Measurements from ENCODE around the gene ACVR1B.

Gene ACVR1B

DNA sequence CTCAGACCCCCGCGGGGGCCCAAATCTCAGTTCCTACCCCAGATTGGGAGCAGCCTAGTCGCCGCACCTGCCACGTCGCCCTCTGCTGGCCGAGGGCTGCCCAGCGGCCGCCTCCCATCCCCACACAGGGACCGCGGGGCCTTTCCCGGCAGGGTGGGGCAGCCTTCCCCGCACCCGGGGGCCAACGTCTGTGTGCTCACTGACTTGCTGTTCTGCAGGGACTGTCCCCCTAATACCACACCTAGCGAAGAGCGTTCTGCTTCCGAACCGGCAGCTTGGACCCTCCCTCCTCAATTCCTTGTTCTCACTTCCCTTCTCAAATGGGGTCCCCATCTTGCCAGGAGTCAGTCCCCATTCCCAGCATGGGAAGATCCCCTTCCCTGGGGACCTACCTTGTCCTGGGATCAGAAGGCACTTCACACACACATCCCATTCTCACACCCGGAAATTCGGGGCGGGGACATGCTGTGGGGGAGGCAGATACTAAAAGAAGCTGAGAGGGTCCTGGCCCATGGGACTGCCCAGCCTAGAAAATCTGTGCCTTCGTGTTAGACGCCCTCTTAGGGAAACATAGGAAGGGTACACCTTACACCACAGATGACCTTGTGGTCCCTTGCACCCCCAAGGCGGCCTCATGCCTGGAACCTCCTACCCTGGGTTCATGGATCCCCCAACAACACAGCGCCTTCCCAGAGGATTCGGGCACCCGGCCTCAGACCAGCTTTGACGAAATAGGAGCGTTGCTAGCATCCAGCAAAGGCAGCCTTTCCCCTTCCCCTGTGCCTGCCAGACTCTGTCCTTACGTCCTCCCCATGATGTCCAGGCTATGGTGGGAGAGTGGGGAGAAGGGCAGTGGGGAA lies 27.8 kb upstream of the ACVR1B start (continued):
- no peak for TF ChIP-seq YY1 (tag by site-specific recombination; IDR thresholded peaks at IDR 0.05)
- TF ChIP-seq KLF8 (tag by site-specific recombination; IDR thresholded peaks at IDR 0.05) = no peak
- TF ChIP-seq KLF16 (tag by site-specific recombination; IDR thresholded peaks at IDR 0.05) = no peak
- no peak for TF ChIP-seq ZNF518A (tag by site-specific recombination; conservative IDR thresholded peaks at IDR 0.05; ENCODE audit: low read depth)
- TF ChIP-seq ZBTB7A (tag by site-specific recombination; IDR thresholded peaks at IDR 0.05; ENCODE audit: low read depth) = no peak
- no peak for TF ChIP-seq IKZF3 (tag by site-specific recombination; IDR thresholded peaks at IDR 0.05)
- TF ChIP-seq ZNF555 (tag by site-specific recombination; conservative IDR thresholded peaks at IDR 0.05) = no peak
- TF ChIP-seq ZNF701 (tag by site-specific recombination; IDR thresholded peaks at IDR 0.05) = no peak
- TF ChIP-seq GLI2 (tag by site-specific recombination; IDR thresholded peaks at IDR 0.05; ENCODE audit: borderline replicate concordance, low read depth) = no peak
- no peak for TF ChIP-seq ZNF48 (tag by site-specific recombination; IDR thresholded peaks at IDR 0.05)
- TF ChIP-seq, protein P1, sequence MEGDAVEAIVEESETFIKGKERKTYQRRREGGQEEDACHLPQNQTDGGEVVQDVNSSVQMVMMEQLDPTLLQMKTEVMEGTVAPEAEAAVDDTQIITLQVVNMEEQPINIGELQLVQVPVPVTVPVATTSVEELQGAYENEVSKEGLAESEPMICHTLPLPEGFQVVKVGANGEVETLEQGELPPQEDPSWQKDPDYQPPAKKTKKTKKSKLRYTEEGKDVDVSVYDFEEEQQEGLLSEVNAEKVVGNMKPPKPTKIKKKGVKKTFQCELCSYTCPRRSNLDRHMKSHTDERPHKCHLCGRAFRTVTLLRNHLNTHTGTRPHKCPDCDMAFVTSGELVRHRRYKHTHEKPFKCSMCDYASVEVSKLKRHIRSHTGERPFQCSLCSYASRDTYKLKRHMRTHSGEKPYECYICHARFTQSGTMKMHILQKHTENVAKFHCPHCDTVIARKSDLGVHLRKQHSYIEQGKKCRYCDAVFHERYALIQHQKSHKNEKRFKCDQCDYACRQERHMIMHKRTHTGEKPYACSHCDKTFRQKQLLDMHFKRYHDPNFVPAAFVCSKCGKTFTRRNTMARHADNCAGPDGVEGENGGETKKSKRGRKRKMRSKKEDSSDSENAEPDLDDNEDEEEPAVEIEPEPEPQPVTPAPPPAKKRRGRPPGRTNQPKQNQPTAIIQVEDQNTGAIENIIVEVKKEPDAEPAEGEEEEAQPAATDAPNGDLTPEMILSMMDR (tag by site-specific recombination; IDR thresholded peaks at IDR 0.05) = peak; percentile 85
- no peak for TF ChIP-seq ZNF292 (tag by site-specific recombination; IDR thresholded peaks at IDR 0.05; ENCODE audit: borderline replicate concordance, low read depth)
- TF ChIP-seq EGR2 (tag by site-specific recombination; IDR thresholded peaks at IDR 0.05; ENCODE audit: low read depth) = no peak
- TF ChIP-seq ZNF560 (tag by site-specific recombination; IDR thresholded peaks at IDR 0.05; ENCODE audit: borderline replicate concordance) = no peak
- TF ChIP-seq, protein P2, sequence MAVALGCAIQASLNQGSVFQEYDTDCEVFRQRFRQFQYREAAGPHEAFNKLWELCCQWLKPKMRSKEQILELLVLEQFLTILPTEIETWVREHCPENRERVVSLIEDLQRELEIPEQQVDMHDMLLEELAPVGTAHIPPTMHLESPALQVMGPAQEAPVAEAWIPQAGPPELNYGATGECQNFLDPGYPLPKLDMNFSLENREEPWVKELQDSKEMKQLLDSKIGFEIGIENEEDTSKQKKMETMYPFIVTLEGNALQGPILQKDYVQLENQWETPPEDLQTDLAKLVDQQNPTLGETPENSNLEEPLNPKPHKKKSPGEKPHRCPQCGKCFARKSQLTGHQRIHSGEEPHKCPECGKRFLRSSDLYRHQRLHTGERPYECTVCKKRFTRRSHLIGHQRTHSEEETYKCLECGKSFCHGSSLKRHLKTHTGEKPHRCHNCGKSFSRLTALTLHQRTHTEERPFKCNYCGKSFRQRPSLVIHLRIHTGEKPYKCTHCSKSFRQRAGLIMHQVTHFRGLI (tag by site-specific recombination; IDR thresholded peaks at IDR 0.05) = no peak
- no peak for TF ChIP-seq ATF2 (tag by site-specific recombination; IDR thresholded peaks at IDR 0.05; ENCODE audit: low read depth)
- no peak for TF ChIP-seq ZNF10 (tag by site-specific recombination; IDR thresholded peaks at IDR 0.05)
- no peak for TF ChIP-seq ZNF645 (tag by site-specific recombination; IDR thresholded peaks at IDR 0.05)
- no peak for TF ChIP-seq ZNF140 (tag by site-specific recombination; IDR thresholded peaks at IDR 0.05)
- no peak for TF ChIP-seq ZNF561 (tag by site-specific recombination; IDR thresholded peaks at IDR 0.05; ENCODE audit: borderline replicate concordance)
- TF ChIP-seq KLF7 (tag by site-specific recombination; IDR thresholded peaks at IDR 0.05; ENCODE audit: borderline replicate concordance) = 0 out of 2 replicates have a peak, but pooled peaks have one; percentile 34
- TF ChIP-seq ZBTB17 (tag by site-specific recombination; IDR thresholded peaks at IDR 0.05) = no peak
- TF ChIP-seq, protein P3, sequence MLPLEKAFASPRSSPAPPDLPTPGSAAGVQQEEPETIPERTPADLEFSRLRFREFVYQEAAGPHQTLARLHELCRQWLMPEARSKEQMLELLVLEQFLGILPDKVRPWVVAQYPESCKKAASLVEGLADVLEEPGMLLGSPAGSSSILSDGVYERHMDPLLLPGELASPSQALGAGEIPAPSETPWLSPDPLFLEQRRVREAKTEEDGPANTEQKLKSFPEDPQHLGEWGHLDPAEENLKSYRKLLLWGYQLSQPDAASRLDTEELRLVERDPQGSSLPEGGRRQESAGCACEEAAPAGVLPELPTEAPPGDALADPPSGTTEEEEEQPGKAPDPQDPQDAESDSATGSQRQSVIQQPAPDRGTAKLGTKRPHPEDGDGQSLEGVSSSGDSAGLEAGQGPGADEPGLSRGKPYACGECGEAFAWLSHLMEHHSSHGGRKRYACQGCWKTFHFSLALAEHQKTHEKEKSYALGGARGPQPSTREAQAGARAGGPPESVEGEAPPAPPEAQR (tag by site-specific recombination; IDR thresholded peaks at IDR 0.05) = no peak
- TF ChIP-seq ZSCAN16 (tag by site-specific recombination; IDR thresholded peaks at IDR 0.05) = no peak
- TF ChIP-seq ZNF585B (tag by site-specific recombination; IDR thresholded peaks at IDR 0.05) = no peak
- no peak for TF ChIP-seq ZNF580 (tag by site-specific recombination; IDR thresholded peaks at IDR 0.05)
- TF ChIP-seq ZNF707 (tag by site-specific recombination; IDR thresholded peaks at IDR 0.05) = no peak

All from HEK293 (cell line).